ENCODE measurements around the gene CREB5.

CREB5 gene

DNA sequence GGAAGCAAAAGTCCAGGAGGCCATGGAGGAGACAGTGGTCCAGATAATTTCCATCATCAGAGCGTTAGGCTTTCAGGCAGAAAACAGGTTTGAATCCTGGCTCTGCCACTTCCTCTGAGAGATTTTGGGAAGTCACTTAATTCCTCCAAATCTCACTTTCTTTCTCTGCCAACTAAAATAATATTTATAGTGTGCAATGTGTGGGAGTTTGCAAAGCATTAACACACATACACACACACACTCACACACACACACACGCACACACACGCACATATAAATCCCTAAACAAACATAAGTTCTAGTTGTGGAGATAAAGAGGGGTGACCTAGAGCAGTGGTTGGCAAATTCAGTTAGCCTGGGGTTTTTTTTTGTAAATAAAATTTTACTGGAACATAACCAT, 461.0 kb downstream of the CREB5 start:
- peak; percentile 32 for DNase-seq

DNA sequence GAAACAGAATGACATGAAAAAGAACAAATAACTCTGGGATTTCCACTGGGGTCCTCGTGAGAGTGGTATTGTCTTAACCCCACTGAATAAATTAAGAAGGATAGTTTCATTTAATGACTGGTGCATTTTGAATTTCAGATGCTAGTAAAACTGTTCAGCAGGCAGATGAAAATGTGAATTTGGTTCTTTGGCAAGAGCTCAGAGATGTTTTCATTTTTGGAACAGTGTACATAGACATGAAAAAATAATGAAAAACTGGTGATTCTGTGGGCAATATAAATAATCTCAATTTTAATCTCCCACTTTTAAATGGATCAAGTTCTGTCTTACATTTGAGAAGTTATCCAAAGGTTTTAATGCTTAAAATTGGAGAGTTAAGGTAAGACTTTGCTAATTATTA, 461.7 kb downstream of the CREB5 start:
- DNase-seq, result no peak

Measured in right hindlimb (tissue), 1 donor.